Astrocyte of the cerebellum (primary cell): Measurements from ENCODE around the gene TADA1.

Source experiments
- DNase-seq: peaks from one replicate; pipeline ENCODE4 v3.0.0-alpha.2; 2011; ENCODE audit warnings: low read depth
- H3K4me3 ChIP-seq: 2 replicates; pipeline ENCODE4 v1.5.1; 2011; ENCODE audit warnings: mild to moderate bottlenecking, low read depth, low read length, moderate library complexity
- in situ Hi-C: cut with HindIII; loops from 2 replicates; pipeline ENCODE4 v1.10.0; 2017; ENCODE audit warnings: low sequenced_read_pairs
- TF ChIP-seq, protein P1 (sequence below): IDR thresholded peaks from 2 replicates; pipeline ENCODE4 v1.5.1; 2012; ENCODE audit warnings: low read length, low read depth, moderate library complexity, mild to moderate bottlenecking; ENCODE audit errors: missing control alignments

The TADA1 gene

GRCh38 chr1:166875734-166876539 is at the start of gene TADA1:
Gene TADA1, minus strand, starts transcription at chr1:166876264. Its CDS starts 31 bp downstream, at chr1:166876233.
- peak; percentile 95 for DNase-seq
- peak within 1 kb of the TSS; percentile 73 for H3K4me3 ChIP-seq
- TF ChIP-seq, protein P1, sequence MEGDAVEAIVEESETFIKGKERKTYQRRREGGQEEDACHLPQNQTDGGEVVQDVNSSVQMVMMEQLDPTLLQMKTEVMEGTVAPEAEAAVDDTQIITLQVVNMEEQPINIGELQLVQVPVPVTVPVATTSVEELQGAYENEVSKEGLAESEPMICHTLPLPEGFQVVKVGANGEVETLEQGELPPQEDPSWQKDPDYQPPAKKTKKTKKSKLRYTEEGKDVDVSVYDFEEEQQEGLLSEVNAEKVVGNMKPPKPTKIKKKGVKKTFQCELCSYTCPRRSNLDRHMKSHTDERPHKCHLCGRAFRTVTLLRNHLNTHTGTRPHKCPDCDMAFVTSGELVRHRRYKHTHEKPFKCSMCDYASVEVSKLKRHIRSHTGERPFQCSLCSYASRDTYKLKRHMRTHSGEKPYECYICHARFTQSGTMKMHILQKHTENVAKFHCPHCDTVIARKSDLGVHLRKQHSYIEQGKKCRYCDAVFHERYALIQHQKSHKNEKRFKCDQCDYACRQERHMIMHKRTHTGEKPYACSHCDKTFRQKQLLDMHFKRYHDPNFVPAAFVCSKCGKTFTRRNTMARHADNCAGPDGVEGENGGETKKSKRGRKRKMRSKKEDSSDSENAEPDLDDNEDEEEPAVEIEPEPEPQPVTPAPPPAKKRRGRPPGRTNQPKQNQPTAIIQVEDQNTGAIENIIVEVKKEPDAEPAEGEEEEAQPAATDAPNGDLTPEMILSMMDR: no peak
- in situ Hi-C loops: no loop called here

DNA sequence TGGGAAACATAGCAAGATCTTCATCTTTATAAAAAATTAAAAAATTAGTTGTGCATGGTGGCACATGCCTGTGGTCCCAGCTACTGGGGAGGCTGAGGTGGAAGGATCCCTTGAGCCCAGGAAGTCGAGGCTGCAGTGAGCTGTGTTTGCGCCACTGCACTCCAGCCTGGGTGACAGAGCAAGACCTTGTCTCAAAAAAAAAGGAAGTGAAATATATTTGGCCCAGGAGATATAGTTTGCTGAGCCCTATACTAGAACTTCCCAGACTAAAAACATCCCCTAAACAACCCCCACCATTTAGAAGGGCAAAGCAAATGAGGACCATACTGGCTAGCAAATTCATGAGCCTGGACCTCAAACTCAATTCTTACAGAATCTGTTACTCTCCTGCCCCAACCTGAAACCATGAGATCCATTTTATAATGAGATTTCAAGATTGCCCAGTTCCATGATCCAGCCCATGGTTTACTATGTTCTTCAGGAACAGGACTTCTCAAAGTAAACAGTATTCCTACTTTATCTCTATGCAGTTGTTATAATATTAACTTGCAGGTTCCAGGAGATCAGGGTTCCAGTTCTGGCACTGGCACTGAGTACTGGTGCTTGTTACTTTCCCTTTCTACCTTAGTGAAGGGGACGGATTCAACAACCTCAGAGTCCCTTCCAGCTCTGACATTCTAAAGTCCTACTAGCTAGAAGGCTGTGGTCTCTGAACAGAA is 48.9 kb upstream of the TADA1 start:
- H3K4me3 ChIP-seq: no peak overlapping the region
- TF ChIP-seq, protein P1: no peak
- in situ Hi-C loops: no loop called here
- no peak for DNase-seq

DNA sequence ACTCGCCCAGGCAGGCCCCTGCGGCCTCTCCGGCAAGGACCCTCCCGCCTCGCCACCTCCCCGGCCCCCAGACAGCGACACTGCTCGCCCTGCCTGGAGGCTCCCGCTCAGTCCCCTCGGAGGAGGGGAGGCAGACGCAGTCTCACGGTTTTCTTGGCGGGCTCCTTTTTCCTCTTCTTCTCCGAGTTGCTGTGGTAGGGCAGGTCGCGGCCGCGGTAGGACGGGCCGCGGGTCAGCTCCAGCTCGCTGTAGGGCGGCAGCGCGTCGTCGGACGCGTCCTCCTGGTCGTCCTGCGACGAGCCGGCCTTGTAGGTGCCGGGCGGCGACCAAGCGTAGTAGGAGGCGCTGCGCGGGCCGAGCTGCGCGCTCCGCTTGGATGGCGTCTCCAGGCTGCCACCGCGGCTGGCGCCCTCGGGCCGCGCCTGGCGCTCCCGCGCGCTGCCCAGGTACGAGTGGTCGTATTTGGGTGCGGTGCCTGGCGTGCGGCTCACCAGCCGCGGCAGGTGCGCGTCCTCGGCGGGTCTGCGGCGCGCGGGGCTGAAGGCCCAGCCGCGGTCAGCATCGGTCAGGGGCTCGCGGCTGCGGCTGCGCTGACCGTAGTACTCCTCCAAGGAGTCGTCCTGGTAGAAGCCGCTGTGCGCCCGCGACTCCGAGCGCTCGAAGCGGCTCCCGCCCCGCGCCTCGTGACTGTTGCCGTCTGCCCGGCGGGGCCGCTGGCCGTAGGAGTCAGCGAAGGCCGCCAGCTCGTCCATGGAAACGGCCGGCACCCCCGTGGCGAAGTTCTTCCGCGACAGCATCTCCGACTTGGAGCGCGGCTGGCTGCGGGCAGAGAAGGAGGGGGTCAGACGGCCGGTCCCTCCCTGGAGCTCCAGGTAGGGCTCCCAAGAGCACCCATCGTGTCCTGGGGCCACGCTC is 44.8 kb upstream of the TADA1 start:
- in situ Hi-C loops: no loop called here
- peak overlapping the region; percentile 11 for H3K4me3 ChIP-seq
- TF ChIP-seq, protein P1: no peak
- no peak for DNase-seq

- TF ChIP-seq, protein P1: no peak
- no peak overlapping the region for H3K4me3 ChIP-seq
- DNase-seq: no peak
- in situ Hi-C loops: no loop called here
Measured at GRCh38 chr1:166918956-166919316, 42.9 kb upstream of the TADA1 start.

GRCh38 chr1:166918088-166918955 is 42.3 kb upstream of the TADA1 start:
- TF ChIP-seq, protein P1: no peak
- no peak for DNase-seq
- no peak overlapping the region for H3K4me3 ChIP-seq
- in situ Hi-C loops: no loop called here
